Ecto neural progenitor cell (in vitro differentiated cells): ENCODE data around the gene LIMA1.
"Not testable (repeated sequence)": the region's sequence is repeated elsewhere in the genome, so short reads cannot be mapped to it uniquely, and the experiment has no call there.

Experiments
- DNase-seq: peaks from one replicate; pipeline ENCODE4 v3.0.0-alpha.2; 2018; ENCODE audit warnings: low spot score

The LIMA1 gene

DNA sequence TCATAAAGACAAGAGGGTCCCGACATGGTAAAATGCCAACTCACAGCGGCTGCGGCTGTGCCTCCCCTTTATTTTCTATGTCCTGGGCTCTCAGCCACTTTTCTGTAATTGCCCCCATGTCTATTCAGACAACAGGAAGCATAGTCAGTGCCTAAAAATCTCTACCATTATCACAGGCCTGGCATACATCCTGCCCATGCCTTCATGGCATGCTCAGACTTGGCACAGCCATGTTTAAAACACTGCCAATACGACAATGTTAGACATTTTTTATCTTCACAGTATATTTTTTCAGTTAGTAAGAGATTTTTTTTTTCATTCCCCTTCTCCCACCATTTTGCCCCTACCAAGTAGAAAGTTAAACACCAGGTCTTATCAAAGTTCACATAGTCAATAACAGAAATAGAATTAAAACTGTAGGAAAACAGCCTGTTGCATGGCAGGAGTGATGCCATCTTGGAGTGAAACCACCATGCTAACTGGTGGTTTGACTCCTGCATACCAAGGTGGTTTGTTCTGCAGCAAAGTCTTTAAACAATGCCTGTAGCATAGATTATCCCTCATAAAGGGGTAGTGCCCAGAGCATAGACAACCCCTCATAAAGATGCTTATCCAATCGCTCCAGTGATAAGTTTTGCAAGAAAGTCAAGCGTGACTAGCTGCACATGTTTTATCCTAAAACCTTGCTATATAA is 97.2 kb downstream of the LIMA1 start:
- DNase-seq = no peak

DNA sequence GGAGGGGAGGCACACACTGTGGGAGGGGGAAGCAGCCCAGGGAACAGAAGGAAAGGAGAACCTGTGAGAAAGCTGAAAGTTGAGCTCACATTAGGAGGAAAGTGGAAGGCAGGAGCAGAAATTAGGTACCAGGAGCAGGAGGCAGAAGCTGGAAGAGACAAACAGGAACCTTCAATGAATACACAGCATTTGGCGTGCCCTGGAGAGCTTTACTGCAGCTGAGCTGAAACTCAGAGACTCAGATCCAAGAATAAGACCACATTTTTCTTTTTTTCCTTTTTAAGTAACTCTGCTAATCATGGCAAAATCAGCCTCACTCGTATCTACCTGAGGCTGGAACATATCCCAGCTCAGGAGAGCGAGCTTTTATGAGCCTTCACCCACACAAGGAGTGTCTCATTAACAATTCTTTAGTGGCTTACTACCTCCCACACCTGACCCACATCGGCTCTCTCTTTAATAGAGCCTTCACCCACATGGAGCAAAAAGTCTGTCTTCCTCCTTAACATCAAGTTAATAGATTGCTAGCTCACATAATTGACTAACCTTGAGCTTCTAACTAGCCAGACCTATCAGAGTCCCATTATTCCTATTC is 97.9 kb downstream of the LIMA1 start:
- DNase-seq = no peak

DNA sequence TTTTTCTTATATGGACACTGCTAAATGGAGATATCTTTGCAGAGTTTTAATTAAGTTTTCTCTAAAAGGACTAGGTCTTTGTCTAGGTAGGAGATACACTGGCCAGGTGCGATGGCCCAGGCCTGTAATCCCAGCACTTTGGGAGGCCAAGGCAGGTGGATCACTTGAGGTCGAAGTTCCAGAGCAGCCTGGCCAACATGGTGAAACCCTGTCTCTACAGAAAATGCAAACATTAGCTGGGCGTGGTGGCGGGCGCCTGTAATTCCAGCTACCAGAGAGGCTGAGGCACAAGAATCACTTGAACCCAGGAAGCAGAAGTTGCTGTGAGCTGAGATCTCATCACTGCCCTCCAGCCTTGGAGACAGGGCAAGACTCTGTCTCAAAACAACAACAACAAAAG is 99.1 kb downstream of the LIMA1 start:
- DNase-seq = no peak

DNA sequence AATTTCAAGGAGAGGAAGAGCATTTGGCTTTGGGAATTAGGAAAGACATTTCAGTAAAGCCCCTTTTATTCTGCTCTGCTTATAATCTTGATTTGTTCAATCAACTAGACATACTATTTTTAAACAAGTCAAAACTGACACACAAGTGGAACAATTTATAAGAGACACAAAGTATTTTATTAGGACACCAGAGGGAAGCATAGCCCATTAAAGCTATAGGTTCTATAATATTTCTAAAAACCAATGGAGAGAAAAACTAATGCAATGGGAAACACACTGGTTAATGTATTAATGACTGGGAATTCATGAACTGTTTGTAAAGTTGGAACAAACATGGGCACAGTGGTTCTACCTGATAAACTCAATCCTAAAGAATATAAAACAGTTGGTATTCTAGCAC is 100.9 kb downstream of the LIMA1 start:
- DNase-seq = no peak

DNA sequence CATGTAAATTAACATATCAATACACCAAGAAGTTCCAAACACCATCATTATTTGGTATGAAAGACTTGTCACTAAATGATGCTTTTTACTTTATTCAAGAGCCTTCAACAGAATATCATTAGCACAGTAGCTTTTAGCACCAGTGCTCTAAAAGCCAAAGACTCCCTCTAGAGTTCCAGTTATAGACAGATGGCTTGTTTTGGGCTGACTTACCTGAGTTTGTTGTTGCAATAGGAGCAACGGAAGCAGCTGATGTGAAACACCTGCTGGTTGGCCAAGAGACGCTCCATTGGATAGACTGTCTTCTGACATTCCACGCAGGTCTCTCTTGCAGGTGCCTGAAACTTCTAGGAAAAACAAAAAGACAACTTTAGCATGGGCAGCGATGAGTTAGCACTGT is 101.6 kb downstream of the LIMA1 start:
- no peak for DNase-seq

DNA sequence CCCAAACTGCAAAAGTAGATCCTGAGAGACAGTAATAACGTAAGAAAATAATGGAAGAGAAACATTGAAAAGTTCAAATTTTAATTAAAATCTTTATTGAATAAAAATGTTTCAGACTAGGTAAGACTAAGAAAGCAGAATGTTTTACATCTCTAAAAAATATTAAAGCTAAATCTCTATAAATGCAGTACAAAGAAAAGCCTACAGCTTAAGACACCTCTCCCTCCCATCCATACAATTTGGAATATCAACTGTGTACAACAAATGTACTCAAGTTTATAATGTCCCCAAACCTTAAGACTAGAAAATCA is 107.6 kb downstream of the LIMA1 start:
- DNase-seq = no peak

DNA sequence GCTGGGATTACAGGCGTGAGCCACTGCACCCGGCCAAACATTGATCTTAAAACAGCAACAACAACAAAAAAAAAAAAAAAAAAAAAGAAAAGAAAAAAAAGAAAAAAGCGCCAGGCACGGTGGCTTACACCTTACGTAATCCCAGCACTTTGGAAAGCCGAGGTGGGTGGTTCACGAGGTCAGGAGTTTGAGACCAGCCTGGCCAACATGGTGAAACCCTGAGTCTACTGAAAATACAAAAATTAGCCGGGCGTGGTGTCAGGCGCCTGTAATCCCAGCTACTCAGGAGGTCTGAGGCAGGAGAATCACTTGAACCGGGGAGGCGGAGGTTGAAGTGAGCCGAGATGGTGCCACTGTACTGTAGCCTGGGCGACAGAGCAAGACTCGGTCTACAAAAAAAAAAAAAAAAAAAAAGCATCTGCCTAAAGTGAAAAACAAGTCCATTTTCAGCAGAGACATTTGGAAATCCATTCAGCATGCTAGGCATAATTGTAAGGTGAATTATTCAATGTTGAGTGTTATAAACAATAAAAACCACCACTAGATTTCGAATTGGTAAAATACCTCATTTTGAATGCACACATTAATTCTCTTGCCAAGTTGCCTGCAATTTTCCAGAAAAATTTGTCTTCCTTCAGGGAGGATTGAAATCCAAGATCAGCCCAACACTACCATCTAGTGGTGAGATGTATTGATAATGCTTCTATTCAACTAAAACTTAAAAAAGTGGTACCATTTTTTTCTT is 108.2 kb downstream of the LIMA1 start:
- DNase-seq = no peak

DNA sequence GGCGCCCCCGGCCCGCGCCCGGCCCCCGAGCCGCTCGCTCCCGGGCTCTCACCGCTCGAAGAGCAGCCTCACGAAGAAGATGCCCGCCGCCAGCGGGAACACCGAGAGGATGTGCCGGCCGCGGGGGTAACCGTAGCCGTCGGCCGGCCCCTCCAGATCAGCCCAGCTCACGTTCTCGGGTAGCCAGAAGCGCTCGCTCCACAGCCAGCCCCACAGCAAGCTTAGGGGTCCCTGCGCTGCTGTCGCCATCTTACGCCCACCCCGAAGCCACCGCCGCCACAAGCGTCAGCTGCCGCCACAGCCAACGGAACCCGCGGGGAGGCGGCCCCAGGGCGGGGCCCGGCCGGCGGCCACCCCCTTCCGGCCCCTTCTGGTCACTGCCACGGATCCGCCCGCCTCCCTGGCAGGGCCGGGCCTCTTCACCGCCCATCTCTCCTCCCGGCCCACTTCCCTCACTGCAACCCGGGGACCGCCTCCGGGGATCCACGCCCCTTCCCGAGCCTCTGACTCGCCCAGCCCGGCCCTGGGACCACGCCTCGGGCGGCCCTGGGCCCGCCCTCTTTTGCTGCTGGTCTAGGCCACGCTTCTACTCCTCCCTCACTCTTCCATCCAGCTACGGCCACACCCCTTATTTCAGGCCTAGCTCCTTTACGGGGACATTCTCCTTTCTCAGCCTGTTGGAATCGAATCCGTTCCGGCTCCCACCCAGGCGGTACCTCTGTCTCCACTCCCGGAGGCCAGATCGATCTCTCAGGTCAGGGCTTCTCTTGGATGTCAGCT is 116.1 kb downstream of the LIMA1 start, which contains the start of gene CERS5:
CERS5 (minus strand) TSS at position 321 of the 780 bp plus-strand sequence; CDS start at position 249, 72 bp downstream.
- peak; percentile 100 for DNase-seq

DNA sequence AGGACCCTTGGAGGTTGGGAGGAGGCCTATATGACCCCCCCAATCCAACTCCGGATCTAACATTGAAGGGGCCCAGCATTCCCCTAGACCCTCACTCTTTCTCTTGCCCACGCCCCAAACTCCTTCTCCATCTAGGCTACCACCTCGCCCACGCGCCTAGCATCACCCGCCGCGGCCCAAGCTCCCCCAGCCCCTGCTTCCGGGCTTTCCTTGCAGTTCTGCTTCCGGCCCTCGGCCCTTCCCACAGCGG is 116.6 kb downstream of the LIMA1 start:
- DNase-seq = no peak

DNA sequence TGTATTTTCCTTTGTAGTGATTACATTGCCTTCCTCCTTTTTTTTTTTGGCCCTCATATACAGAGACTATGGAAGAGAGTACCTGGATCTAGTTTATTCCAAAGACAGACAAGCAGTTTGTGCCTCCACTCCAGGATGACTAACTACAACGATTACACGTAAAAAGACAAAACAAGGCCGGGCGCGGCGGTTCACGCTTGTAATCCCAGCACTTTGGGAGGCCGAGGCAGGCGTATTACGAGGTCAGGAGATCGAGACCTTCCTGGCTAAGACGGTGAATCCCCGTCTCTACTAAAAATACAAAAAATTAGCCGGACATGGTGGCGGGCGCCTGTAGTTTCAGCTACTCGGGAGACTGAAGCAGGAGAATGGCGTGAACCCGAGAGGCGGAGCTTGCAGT is 118.4 kb downstream of the LIMA1 start:
- DNase-seq = no peak

DNA sequence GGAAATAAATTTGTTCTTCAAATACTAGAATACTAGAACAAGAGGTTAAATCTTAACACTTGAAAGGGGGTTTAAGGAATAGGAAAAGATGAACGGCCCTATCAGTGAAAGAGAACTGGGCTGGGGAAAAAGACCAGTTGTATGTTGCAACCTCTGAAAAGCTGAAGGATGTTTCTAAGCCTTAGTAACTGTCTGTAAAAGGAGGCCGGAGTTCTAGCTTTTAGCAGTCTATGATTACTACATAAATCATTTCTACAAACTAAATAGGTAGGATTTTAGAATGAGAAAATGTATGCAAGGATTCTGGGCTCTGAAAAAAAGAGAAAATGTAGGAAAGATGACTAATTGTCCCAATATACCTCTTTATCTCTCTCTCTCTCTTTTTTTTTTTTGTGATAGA is 121.1 kb downstream of the LIMA1 start:
- no peak for DNase-seq

DNA sequence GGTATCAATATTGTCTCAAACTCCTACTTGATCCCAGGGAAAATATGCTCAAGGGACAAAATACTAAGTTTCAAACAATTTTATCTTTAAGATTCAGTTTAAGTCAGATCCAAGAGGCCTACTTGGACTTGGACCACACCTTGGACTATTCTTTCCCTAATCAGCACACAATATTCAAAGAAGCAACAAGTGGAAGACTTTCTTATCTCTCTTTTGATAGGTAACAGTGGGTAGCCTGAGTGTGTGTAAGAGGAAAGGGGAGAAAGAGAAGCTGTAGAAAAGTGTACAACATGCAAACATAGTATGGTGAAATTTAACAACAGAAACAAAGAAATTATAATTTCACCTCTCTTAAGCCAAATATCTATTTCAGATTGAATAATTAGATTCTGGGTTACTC is 122.7 kb downstream of the LIMA1 start:
- no peak for DNase-seq

DNA sequence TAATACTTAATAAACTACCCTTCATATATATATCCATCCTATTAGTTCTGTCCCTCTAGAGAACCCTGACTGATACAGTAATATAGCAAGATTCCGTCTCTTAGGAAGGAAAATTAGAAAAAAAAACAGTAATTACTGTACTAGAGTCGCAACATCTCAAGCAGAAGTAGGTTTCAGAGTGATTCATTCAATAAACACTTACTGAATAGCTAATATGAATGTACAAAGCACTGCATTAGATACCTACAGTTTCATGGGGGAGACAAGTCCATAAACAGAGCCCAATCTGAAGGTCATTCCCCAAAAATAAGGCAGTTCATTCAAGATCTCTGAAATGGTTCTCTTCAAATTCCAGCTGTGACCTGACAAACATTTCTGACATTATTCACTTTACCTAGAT is 126.1 kb downstream of the LIMA1 start:
- no peak for DNase-seq

DNA sequence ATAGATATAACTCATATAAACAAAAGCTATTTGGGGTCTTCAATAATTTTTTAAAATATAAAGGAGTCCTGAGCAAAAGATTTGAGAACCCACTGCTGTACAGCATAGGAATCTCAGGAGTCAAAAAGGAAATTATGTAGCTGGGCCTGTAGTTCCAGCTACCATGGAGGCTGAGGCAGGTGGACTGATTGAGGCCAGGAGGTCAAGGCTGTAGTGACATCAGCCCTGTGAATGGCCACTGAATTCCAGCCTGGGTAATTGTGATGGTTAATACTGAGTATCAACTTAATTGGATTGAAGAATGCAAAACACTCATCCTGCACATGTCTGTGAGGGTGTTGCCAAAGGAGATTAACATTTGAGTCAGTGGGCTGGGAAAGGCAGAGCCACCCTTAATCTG is 126.7 kb downstream of the LIMA1 start:
- no peak for DNase-seq

DNA sequence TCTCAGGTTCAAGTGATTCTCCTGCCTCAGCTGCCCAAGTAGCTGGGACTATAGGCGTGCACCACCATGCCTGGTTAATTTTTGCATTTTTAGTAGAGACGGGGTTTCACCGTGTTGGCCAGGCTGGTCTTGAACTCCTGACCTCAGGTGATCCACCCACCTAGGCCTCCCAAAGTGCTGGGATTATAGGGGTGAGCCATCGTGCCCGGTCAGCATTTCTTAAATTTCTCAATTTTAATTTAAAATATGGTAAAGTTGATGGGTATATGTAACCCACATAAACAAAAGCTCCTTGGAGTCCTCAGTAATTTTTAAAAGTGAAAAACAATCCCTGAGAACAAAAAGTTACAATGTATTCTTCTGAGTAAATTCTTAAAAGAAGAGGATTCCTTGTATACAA is 128.4 kb downstream of the LIMA1 start:
- not testable (repeated sequence) for DNase-seq

DNA sequence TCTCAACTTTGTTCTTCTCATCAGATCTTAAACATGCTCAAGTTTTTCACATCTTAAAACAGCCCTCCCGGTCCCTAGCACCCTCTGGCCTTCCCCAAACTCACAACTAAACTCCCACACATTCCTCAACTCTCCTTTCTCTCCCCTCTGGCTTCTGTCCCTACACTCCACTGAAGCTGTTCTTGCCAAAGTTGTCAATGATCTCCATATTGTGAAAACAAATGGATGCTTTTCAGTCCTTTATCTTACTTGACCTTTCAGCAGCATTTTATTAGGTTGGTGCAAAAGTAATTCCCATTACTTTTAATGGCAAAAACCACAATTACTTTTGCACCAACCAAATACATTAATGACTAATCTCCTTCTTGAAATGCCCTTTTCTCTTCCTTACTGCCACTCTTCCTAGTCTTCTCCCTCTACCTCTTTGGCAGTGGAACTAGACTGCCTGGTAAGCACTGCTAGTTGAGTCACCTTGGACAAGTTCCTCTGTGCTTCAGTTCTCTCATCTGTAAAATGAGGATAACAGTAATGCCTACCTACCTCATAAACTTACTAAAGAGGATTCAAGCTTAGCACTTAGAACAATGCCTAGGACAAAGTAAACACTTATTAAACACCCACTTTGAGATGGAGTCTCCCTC is 132.2 kb downstream of the LIMA1 start:
- no peak for DNase-seq

DNA sequence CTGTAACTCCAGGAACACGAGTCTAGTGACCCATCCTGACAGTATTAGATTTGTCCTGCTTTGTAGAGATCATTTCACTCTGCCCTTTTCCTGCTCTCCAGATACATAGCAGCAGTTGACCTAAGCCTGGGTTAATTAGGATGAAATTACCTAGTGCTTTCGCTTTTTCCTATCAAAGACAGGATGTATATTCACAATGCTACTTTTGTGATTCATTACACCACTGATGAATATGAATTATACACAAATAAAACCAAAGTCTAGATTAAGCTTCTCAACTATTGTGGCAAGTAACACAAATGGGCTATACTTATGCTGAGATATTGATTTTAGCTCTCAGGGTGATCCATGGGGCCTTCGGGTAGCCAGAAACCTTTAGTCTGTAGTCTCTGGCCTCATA is 134.0 kb downstream of the LIMA1 start:
- no peak for DNase-seq

DNA sequence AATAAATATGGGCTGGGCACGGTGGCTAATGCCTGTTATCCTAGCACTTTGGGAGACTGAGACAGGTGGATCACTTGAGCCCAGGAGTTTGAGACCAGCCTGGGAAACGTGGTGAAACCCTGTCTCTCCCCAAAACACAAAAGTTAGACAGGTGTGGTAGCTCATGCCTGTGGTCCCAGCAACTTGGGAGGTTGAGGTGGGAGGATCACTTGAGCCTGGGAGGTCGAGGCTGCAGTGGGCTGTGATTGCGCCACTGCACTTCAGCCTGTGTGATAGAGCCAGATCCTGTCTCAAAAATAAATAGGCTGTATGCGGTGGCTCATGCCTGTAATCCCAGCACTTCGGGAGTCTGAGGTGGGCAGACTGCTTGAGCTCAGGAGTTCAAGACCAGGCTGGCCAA is 135.3 kb downstream of the LIMA1 start:
- not testable (repeated sequence) for DNase-seq

DNA sequence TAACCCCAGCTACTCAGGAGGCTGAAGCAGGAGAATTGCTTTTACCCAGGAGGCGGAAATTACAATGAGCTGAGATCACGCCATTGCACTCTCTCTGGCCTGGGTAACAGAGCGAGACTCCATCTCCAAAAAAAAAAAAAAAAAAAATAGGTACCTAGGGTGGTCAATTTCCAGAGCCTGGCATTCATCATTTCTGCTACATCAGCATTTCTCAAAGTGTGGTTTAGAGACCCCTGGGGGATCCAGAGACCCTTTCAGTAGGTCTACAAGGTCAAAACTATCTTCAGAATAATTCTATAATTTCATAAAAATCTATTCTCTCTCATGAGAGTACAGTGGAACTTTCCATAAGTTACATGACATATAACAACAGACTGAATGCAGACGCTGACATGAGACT is 136.0 kb downstream of the LIMA1 start:
- no peak for DNase-seq

DNA sequence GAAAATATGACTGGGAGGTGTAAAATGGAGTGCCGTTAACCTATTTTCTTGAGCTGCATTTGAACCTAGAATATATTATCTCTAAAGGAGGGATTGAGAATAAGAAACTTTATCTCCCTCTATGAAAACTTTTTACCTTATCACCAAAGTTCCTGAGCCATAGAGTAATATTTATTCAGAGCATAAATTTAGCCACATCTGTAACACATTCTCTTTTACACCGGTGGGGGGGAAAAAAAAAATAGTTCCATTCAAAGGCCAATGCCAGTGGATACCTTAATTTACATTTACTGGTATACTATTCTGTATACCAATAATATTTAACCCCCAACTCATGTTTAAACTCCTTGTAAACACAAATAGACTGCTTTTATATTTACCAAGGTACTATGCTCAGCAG is 137.9 kb downstream of the LIMA1 start:
- no peak for DNase-seq

DNA sequence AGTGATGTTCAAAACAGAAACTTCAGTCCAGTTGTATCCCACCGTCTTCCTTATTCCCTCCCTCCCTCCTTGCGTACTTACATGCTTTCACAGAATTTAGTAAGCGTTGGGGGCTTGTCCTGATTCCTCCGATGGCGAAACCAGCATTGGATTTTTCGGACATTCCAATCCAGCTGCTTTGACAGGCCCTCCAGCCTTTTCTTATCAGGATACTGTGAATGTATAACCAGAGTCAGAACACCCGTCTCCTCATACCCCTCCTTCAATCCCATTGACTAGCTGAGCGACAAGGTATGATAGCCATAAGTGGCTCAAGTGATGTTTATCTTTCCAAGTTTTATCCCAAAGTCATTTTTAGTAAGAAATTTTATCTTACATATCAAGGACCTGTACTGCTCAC is 140.3 kb downstream of the LIMA1 start:
- DNase-seq = no peak

DNA sequence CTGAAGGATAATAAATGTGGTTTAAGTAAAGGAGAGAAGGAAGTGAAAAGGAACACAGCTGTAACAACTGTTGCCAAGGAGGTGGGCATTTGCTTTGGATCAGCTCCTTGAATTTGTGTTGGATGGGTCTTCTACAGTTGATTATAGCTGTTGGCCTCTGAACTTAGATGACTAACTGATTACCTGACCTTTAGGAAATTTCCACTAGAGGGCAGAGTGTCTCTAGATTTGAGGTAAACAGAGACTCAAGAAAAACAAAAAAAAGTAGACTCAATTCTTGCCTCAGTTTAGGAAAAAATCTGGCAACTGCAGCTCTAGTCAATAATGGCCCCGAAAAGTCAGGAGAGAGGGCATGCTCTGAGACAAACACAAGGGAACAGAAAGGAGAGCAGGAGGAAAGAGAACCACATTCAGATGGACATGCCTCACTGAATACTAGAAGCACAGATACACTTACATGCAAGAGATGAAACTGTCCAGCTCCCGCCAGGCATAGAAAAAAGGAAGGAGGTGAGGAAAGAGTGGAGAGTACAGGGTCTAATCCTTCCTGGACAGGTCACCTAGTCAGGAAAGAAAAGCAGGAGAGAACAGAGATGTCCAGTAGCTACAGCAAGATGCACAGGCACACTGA is 150.7 kb downstream of the LIMA1 start:
- DNase-seq = no peak
